HG03159 (cell line): ENCODE measurements around the gene LMTK2.

Experiments
- ATAC-seq: cut with Tn5 transposase; IDR thresholded peaks from one replicate; pipeline ENCODE4 v1.9.1; 2021; ENCODE audit warnings: mild to moderate bottlenecking, moderate library complexity; ENCODE audit not compliant: unreplicated experiment

LMTK2 gene

GRCh38 chr7:98200364-98200763, 93.7 kb downstream of the LMTK2 start:
- peak; percentile 43 for ATAC-seq

- peak; percentile 91 for ATAC-seq
These were observed 95.9 kb downstream of the LMTK2 start for GRCh38 chr7:98202367-98203195.

- ATAC-seq, result peak; percentile 38
These were observed 96.8 kb downstream of the LMTK2 start for GRCh38 chr7:98203261-98203963.

GRCh38 chr7:98203964-98204605, 97.4 kb downstream of the LMTK2 start:
- ATAC-seq, result no peak

- ATAC-seq, result no peak
These were observed 98.0 kb downstream of the LMTK2 start for GRCh38 chr7:98204670-98205069.

- no peak for ATAC-seq
These were observed 98.6 kb downstream of the LMTK2 start for GRCh38 chr7:98205162-98205845.

GRCh38 chr7:98206451-98207330, 100.0 kb downstream of the LMTK2 start:
- no peak for ATAC-seq

- no peak for ATAC-seq
These were observed 102.7 kb downstream of the LMTK2 start for GRCh38 chr7:98209166-98209920.

GRCh38 chr7:98210513-98211220, 104.0 kb downstream of the LMTK2 start:
- no peak for ATAC-seq

GRCh38 chr7:98211221-98211675, 104.6 kb downstream of the LMTK2 start, which contains the start of gene BHLHA15:
BHLHA15 (plus strand) TSS chr7:98211439; CDS start chr7:98212310, 871 bp downstream.
- ATAC-seq, result no peak

- ATAC-seq, result no peak
These were observed 105.2 kb downstream of the LMTK2 start for GRCh38 chr7:98211676-98212531.

- no peak for ATAC-seq
These were observed 105.9 kb downstream of the LMTK2 start for GRCh38 chr7:98212532-98213041.

- ATAC-seq, result no peak
These were observed 106.7 kb downstream of the LMTK2 start for GRCh38 chr7:98213296-98213887.

GRCh38 chr7:98213888-98214810, 107.5 kb downstream of the LMTK2 start:
- ATAC-seq, result no peak

GRCh38 chr7:98214811-98215321, 108.2 kb downstream of the LMTK2 start:
- no peak for ATAC-seq
